SK-N-SH treated with all-trans-retinoic acid at 6 μM for 48 hours (cell line): Measurements from ENCODE around the gene RNF213.

Experiments
- ATAC-seq: fragments of 200-7000 bp; cut with Tn5 transposase; 3 replicates; pipeline ENCODE4 v1.9.1; 2020; ENCODE audit warnings: mild to moderate bottlenecking, moderate library complexity
- ARNTL ChIP-seq: fragments of 450-650 bp; formaldehyde crosslinking; IDR thresholded peaks from 2 replicates; pipeline ENCODE4 v1.5.0; 2020; ENCODE audit warnings: low read depth, mild to moderate bottlenecking, moderate library complexity, borderline replicate concordance
- BACH2 ChIP-seq: fragments of 250-450 bp; sonication (Bioruptor Pico); IDR thresholded peaks from 2 replicates; pipeline ENCODE4 v1.9.0; 2021; ENCODE audit warnings: mild to moderate bottlenecking, borderline replicate concordance
- ESRRG ChIP-seq: fragments of 250-450 bp; sonication (Bioruptor Pico); IDR thresholded peaks from 2 replicates; pipeline ENCODE4 v1.6.1; 2021; ENCODE audit warnings: mild to moderate bottlenecking
- GLIS3 ChIP-seq: fragments of 250-450 bp; sonication (Bioruptor Pico); IDR thresholded peaks from 2 replicates; pipeline ENCODE4 v1.5.0; 2020; ENCODE audit warnings: mild to moderate bottlenecking, moderate library complexity
- ISL1 ChIP-seq: fragments of 250-450 bp; sonication (Bioruptor Pico); IDR thresholded peaks from 2 replicates; pipeline ENCODE4 v2.1.2; 2022; ENCODE audit warnings: mild to moderate bottlenecking, moderate library complexity
- OSR1 ChIP-seq: fragments of 250-450 bp; sonication (Bioruptor Pico); IDR thresholded peaks from 2 replicates; pipeline ENCODE4 v1.8.0; 2022; ENCODE audit warnings: moderate library complexity, mild to moderate bottlenecking, inconsistent platforms
- PATZ1 ChIP-seq: fragments of 250-450 bp; sonication (Bioruptor Pico); IDR thresholded peaks from 2 replicates; pipeline ENCODE4 v1.8.0; 2020; ENCODE audit warnings: mild to moderate bottlenecking, moderate library complexity, borderline replicate concordance
- PPARA ChIP-seq: fragments of 250-450 bp; sonication (Bioruptor Pico); IDR thresholded peaks from 2 replicates; pipeline ENCODE4 v1.5.0; 2020; ENCODE audit warnings: mild to moderate bottlenecking, borderline replicate concordance
- RARB ChIP-seq: fragments of 250-450 bp; sonication (Bioruptor Pico); IDR thresholded peaks from 2 replicates; pipeline ENCODE4 v1.8.0; 2021; ENCODE audit warnings: mild to moderate bottlenecking, moderate library complexity
- SNAI2 ChIP-seq: fragments of 250-450 bp; sonication (Bioruptor Pico); IDR thresholded peaks from 2 replicates; pipeline ENCODE4 v1.5.0; 2020; ENCODE audit warnings: mild to moderate bottlenecking, moderate library complexity
- TCF4 ChIP-seq: fragments of 250-450 bp; sonication (Bioruptor Pico); IDR thresholded peaks from 2 replicates; pipeline ENCODE4 v1.8.0; 2021; ENCODE audit warnings: mild to moderate bottlenecking, moderate library complexity, borderline replicate concordance
- TOX ChIP-seq: fragments of 250-450 bp; sonication (Bioruptor Pico); IDR thresholded peaks from 2 replicates; pipeline ENCODE4 v1.8.0; 2021; ENCODE audit warnings: mild to moderate bottlenecking, moderate library complexity, borderline replicate concordance
- ZC3H10 ChIP-seq: fragments of 250-450 bp; sonication (Bioruptor Pico); IDR thresholded peaks from 2 replicates; pipeline ENCODE4 v1.5.1; 2021; ENCODE audit warnings: mild to moderate bottlenecking, moderate library complexity
- ZFP3 ChIP-seq: fragments of 250-450 bp; sonication (Bioruptor Pico); IDR thresholded peaks from 2 replicates; pipeline ENCODE4 v1.5.0; 2020; ENCODE audit warnings: mild to moderate bottlenecking, moderate library complexity
- ZFP30 ChIP-seq: fragments of 450-650 bp; formaldehyde crosslinking; IDR thresholded peaks from 2 replicates; pipeline ENCODE4 v1.5.0; 2022; ENCODE audit warnings: mild to moderate bottlenecking, moderate library complexity
- ZNF565 ChIP-seq: fragments of 450-650 bp; formaldehyde crosslinking; conservative IDR thresholded peaks from 2 replicates; pipeline ENCODE4 v1.5.0; 2020; ENCODE audit warnings: low read depth, mild to moderate bottlenecking, moderate library complexity
- ZNF70 ChIP-seq: fragments of 450-650 bp; formaldehyde crosslinking; IDR thresholded peaks from 2 replicates; pipeline ENCODE4 v1.5.0; 2020; ENCODE audit warnings: mild to moderate bottlenecking, moderate library complexity
- ZNF8 ChIP-seq: fragments of 450-650 bp; formaldehyde crosslinking; IDR thresholded peaks from 2 replicates; pipeline ENCODE4 v1.5.0; 2020; ENCODE audit warnings: mild to moderate bottlenecking, moderate library complexity
- TF ChIP-seq, protein P1 (sequence below): fragments of 250-450 bp; sonication (Bioruptor Pico); IDR thresholded peaks from 2 replicates; pipeline ENCODE4 v1.5.1; 2020; ENCODE audit warnings: low read depth, mild to moderate bottlenecking, moderate library complexity
- TF ChIP-seq, protein P2 (sequence below): fragments of 250-450 bp; sonication (Bioruptor Pico); IDR thresholded peaks from 2 replicates; pipeline ENCODE4 v1.5.1; 2021; ENCODE audit warnings: mild to moderate bottlenecking, moderate library complexity
- TF ChIP-seq, protein P3 (sequence below): fragments of 250-450 bp; sonication (Bioruptor Pico); IDR thresholded peaks from 2 replicates; pipeline ENCODE4 v1.8.0; 2021; ENCODE audit warnings: low read depth, mild to moderate bottlenecking, moderate library complexity, borderline replicate concordance
- TF ChIP-seq, protein P4 (sequence below): fragments of 250-450 bp; sonication (Bioruptor Pico); IDR thresholded peaks from 2 replicates; pipeline ENCODE4 v1.5.0; 2020; ENCODE audit warnings: mild to moderate bottlenecking, moderate library complexity

Gene RNF213

GRCh38 chr17:80428363-80428762 lies 167.7 kb downstream of the RNF213 start:
- ATAC-seq, result no peak
- no peak for TF ChIP-seq OSR1 (CRISPR knock-in tag)
- no peak for TF ChIP-seq ISL1 (CRISPR knock-in tag)
- no peak for TF ChIP-seq ZC3H10
- no peak for TF ChIP-seq ZNF565 (CRISPR knock-in tag)
- TF ChIP-seq ARNTL (CRISPR knock-in tag), result no peak
- no peak for TF ChIP-seq ESRRG
- no peak for TF ChIP-seq PPARA (CRISPR knock-in tag)

- ATAC-seq, result no peak
- TF ChIP-seq, protein P1, sequence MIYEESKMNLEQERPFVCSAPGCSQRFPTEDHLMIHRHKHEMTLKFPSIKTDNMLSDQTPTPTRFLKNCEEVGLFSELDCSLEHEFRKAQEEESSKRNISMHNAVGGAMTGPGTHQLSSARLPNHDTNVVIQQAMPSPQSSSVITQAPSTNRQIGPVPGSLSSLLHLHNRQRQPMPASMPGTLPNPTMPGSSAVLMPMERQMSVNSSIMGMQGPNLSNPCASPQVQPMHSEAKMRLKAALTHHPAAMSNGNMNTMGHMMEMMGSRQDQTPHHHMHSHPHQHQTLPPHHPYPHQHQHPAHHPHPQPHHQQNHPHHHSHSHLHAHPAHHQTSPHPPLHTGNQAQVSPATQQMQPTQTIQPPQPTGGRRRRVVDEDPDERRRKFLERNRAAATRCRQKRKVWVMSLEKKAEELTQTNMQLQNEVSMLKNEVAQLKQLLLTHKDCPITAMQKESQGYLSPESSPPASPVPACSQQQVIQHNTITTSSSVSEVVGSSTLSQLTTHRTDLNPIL (CRISPR knock-in tag), result no peak
- no peak for TF ChIP-seq ZC3H10
- no peak for TF ChIP-seq PPARA (CRISPR knock-in tag)
- TF ChIP-seq ZNF8 (CRISPR knock-in tag), result no peak
- TF ChIP-seq ZNF70 (CRISPR knock-in tag), result no peak
- TF ChIP-seq SNAI2 (CRISPR knock-in tag), result no peak
- no peak for TF ChIP-seq RARB (CRISPR knock-in tag)
- no peak for TF ChIP-seq ARNTL (CRISPR knock-in tag)
- no peak for TF ChIP-seq TCF4 (CRISPR knock-in tag)
- TF ChIP-seq ZNF565 (CRISPR knock-in tag), result no peak
- TF ChIP-seq PATZ1 (CRISPR knock-in tag), result no peak
- TF ChIP-seq ZFP30 (CRISPR knock-in tag), result no peak
- no peak for TF ChIP-seq GLIS3 (CRISPR knock-in tag)
- TF ChIP-seq, protein P2, sequence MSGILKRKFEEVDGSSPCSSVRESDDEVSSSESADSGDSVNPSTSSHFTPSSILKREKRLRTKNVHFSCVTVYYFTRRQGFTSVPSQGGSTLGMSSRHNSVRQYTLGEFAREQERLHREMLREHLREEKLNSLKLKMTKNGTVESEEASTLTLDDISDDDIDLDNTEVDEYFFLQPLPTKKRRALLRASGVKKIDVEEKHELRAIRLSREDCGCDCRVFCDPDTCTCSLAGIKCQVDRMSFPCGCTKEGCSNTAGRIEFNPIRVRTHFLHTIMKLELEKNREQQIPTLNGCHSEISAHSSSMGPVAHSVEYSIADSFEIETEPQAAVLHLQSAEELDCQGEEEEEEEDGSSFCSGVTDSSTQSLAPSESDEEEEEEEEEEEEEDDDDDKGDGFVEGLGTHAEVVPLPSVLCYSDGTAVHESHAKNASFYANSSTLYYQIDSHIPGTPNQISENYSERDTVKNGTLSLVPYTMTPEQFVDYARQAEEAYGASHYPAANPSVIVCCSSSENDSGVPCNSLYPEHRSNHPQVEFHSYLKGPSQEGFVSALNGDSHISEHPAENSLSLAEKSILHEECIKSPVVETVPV (CRISPR knock-in tag), result no peak
- TF ChIP-seq, protein P3, sequence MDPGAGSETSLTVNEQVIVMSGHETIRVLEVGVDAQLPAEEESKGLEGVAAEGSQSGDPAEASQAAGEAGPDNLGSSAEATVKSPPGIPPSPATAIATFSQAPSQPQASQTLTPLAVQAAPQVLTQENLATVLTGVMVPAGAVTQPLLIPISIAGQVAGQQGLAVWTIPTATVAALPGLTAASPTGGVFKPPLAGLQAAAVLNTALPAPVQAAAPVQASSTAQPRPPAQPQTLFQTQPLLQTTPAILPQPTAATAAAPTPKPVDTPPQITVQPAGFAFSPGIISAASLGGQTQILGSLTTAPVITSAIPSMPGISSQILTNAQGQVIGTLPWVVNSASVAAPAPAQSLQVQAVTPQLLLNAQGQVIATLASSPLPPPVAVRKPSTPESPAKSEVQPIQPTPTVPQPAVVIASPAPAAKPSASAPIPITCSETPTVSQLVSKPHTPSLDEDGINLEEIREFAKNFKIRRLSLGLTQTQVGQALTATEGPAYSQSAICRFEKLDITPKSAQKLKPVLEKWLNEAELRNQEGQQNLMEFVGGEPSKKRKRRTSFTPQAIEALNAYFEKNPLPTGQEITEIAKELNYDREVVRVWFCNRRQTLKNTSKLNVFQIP (CRISPR knock-in tag), result no peak
- no peak for TF ChIP-seq TOX (CRISPR knock-in tag)
- no peak for TF ChIP-seq BACH2
- no peak for TF ChIP-seq ZFP3
- TF ChIP-seq, protein P4, sequence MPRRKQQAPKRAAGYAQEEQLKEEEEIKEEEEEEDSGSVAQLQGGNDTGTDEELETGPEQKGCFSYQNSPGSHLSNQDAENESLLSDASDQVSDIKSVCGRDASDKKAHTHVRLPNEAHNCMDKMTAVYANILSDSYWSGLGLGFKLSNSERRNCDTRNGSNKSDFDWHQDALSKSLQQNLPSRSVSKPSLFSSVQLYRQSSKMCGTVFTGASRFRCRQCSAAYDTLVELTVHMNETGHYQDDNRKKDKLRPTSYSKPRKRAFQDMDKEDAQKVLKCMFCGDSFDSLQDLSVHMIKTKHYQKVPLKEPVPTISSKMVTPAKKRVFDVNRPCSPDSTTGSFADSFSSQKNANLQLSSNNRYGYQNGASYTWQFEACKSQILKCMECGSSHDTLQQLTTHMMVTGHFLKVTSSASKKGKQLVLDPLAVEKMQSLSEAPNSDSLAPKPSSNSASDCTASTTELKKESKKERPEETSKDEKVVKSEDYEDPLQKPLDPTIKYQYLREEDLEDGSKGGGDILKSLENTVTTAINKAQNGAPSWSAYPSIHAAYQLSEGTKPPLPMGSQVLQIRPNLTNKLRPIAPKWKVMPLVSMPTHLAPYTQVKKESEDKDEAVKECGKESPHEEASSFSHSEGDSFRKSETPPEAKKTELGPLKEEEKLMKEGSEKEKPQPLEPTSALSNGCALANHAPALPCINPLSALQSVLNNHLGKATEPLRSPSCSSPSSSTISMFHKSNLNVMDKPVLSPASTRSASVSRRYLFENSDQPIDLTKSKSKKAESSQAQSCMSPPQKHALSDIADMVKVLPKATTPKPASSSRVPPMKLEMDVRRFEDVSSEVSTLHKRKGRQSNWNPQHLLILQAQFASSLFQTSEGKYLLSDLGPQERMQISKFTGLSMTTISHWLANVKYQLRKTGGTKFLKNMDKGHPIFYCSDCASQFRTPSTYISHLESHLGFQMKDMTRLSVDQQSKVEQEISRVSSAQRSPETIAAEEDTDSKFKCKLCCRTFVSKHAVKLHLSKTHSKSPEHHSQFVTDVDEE (CRISPR knock-in tag), result no peak
- TF ChIP-seq OSR1 (CRISPR knock-in tag), result no peak
Observed at GRCh38 chr17:80428796-80429195, 168.1 kb downstream of the RNF213 start.
